ENCODE results near the gene ZNF773.

- no peak for TF ChIP-seq POLR2A (IDR thresholded peaks at IDR 0.05; ENCODE audit: low read depth, low read length)
- TF ChIP-seq POLR2AphosphoS5 (IDR thresholded peaks at IDR 0.05; ENCODE audit: low read depth, low read length) = no peak
- no peak for TF ChIP-seq TAF1 (IDR thresholded peaks at IDR 0.05; ENCODE audit: low read depth, low read length)
- TF ChIP-seq PAX5 (IDR thresholded peaks at IDR 0.05; ENCODE audit: insufficient read depth, low read length, severe bottlenecking) = no peak
- no peak for TF ChIP-seq SPI1 (IDR thresholded peaks at IDR 0.05; ENCODE audit: low read depth, low read length)
- TF ChIP-seq POU2F2 (IDR thresholded peaks at IDR 0.05; ENCODE audit: low read depth, low read length) = no peak
Measured at GRCh38 chr19:57465680-57466381, 33.9 kb upstream of the ZNF773 start.

All from GM12891 (cell line).